ENCODE measurements around the gene ZBP1.

DNA sequence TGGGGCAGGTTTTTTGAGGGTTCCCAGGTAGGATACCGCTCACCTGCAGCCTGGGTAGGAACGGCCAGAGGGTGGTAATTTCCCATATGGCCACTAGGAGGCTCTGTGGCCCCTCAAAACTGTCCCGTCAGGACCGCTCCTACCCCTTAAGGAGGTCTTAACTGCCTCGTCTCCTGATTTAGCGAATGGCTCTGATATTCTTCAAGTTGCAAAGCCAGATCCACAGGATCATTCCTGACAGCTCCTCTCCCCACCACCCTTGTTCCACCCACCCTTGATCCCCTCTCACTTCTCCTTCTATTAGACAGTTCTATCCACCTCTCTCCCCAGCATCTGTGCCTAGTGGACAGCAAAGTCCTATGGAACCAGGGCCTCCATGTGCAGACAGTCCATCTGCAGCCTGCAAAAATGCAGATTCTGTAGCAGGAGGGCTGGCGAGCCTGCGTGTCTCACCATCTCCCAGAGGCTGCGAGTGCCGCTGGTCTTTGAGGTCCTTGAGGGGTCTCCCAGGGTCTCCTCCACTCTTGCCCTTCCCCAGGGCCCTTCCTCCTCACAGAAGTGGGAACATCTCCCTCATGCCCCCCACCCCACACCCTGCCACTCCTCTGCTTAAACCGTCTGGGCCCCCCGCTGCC, 34.3 kb upstream of the ZBP1 start:
- TF ChIP-seq, protein P1, sequence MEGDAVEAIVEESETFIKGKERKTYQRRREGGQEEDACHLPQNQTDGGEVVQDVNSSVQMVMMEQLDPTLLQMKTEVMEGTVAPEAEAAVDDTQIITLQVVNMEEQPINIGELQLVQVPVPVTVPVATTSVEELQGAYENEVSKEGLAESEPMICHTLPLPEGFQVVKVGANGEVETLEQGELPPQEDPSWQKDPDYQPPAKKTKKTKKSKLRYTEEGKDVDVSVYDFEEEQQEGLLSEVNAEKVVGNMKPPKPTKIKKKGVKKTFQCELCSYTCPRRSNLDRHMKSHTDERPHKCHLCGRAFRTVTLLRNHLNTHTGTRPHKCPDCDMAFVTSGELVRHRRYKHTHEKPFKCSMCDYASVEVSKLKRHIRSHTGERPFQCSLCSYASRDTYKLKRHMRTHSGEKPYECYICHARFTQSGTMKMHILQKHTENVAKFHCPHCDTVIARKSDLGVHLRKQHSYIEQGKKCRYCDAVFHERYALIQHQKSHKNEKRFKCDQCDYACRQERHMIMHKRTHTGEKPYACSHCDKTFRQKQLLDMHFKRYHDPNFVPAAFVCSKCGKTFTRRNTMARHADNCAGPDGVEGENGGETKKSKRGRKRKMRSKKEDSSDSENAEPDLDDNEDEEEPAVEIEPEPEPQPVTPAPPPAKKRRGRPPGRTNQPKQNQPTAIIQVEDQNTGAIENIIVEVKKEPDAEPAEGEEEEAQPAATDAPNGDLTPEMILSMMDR (IDR thresholded peaks at IDR 0.05), result peak; percentile 80 to 88 (median 84)
- TF ChIP-seq POLR2A (IDR thresholded peaks at IDR 0.05), result no peak

All from testis (tissue), 2 donors.